Pancreas (tissue), 10 donors: Measurements from ENCODE around the gene BCAS4. TPM values are rescaled to one million over a fixed set of nuclear protein-coding genes. Genes with fewer than 3 reads are reported as not detected.

ENCODE experiments used
- ATAC-seq, 4 donors: fragments of 200-7000 bp; cut with Tn5 transposase; one replicate each; pipeline versions ENCODE4 v1.8.0 to v1.9.1; 2020; ENCODE audit warnings: mild to moderate bottlenecking in 4 of 4, moderate library complexity in 4 of 4
- DNase-seq, 6 donors: peaks; one replicate each; pipeline ENCODE4 v3.0.0-alpha.2; 2020
- FAIRE-seq: peaks from 2 replicates; lab custom pipeline; 2012; peaks lifted over from hg19 to GRCh38; lab: Jason Lieb, UNC
- H3K27ac ChIP-seq, 4 donors: fragments of 200-600 bp; sonication (generic); 1 replicate in 3 of 4; 2 replicates in 1 of 4; pipeline versions ENCODE4 v1.5.0 to v1.8.0; 2020
- H3K27me3 ChIP-seq, 4 donors: fragments of 200-600 bp; one replicate each; pipeline ENCODE4 v1.8.0; 2021
- H3K36me3 ChIP-seq, 3 donors: fragments of 200-600 bp; sonication (generic) in 1 of 3; one replicate each; pipeline versions ENCODE4 v1.5.0 to v1.8.0; 2020 to 2021
- H3K4me1 ChIP-seq, 3 donors: fragments of 200-600 bp; one replicate each; pipeline ENCODE4 v1.8.0; 2021
- H3K4me3 ChIP-seq, 4 donors: fragments of 200-600 bp; sonication (generic) in 2 of 4; one replicate each; pipeline versions ENCODE4 v1.5.0 to v1.8.0; 2020 to 2021
- H3K9me3 ChIP-seq, 4 donors: fragments of 200-600 bp; one replicate each; pipeline ENCODE4 v1.8.0; 2021
- CTCF ChIP-seq, 4 donors: fragments of 200-600 bp; sonication (generic) in 3 of 4; IDR thresholded peaks; one replicate each; pipeline versions ENCODE4 v1.5.0 to v1.8.0; 2021; ENCODE audit warnings: antibody characterized with exemption in 4 of 4
- WGBS, 2 donors: extraction: QIAGEN DNeasy Blood & Tissue Kit; methylation state at CpG; one replicate each; pipeline ENCODE4 v1.1.7; 2013; 5-methylcytosine and 5-hydroxymethylcytosine counted together
- intact Hi-C, 3 donors: fragments of 100-400 bp; cut with DNase I; formaldehyde crosslinking; loops; one replicate each; pipeline versions ENCODE4 v1.11.1 to v1.14.2; 2022
- polyA plus RNA-seq, 2 donors: library from polyadenylated mRNA; stranded (reverse); fragments of 200-250 nt; gene quantifications; one replicate each; pipeline ENCODE4 v1.2.3, GENCODE V29; 2013
- total RNA-seq, 6 donors: library from RNA; stranded (reverse); fragmentation: NEBNext Ultra II Directional in 4 of 6; extraction: Animal tissue kit (Norgen Biotek cat#: 25700) in 4 of 6; gene quantifications; one replicate each; pipeline versions ENCODE4 v1.2.1 to v1.2.4, GENCODE V29; 2021 to 2023
- donor health status: healthy with polysubstance abuse.
- donor health status: DM: no; HTN: no; CAD: no; lungs with moderate emphysema.
- donor health status: DM: no; HTN: no; CAD: no.
- donor health status: control.
- donor health status: control.
- donor health status: Bipolar disorder and iron deficiency.
- donor health status: DM: yes; HTN: yes; CAD: no.
- donor health status: DM: no; HTN: no; CAD: no.
- donor health status: DM: no; HTN: no; CAD: no.
- donor health status: DM: yes; HTN: yes; CAD: no.

BCAS4 gene
- total and polyA plus RNA-seq, 8 donors, result 0.85 to 4.8 (median 1.9) TPM

DNA sequence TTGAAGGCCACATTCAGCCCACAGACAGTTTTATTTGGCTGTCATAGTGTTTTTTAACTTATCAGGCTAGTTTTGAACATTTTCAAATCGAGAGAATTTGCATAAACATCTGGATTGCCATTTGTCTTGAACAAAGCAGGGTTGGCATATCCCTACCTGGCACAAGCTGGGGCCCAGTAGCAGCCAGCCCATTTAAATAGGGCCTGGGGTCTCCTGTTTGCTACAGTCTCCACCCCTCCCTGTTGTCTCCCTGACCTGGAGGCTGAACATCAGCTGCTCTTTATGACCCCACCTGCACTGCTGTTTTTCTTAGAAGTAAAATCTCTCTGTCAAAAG is 10.5 kb downstream of the BCAS4 start:
- intact Hi-C loops, result no loop called here

GRCh38 chr20:50806126-50806768 is 11.4 kb downstream of the BCAS4 start:
- Histone ChIP-seq H3K9me3 (no peaks in the 10 kb centered on the region), H3K4me1 (no peaks in the 10 kb centered on the region), H3K4me3 (no peak overlapping the region), H3K36me3 (no peaks in the 10 kb centered on the region), H3K27me3 (no peaks in the 10 kb centered on the region), H3K27ac (no peak overlapping the region)
- no peak for FAIRE-seq
- intact Hi-C loops, result no loop called here
- DNase-seq, result no peak
- TF ChIP-seq CTCF (IDR thresholded peaks at IDR 0.05), result no peak
- no peak for ATAC-seq
- 88% methylated on average over 5 of the region's 5 CpGs for WGBS, 2 donors

More for the DNA sequence above, 10.5 kb downstream of the BCAS4 start:
- DNase-seq, result no peak
- no peaks in the 10 kb centered on the region for H3K4me1 ChIP-seq
- no peak for FAIRE-seq
- WGBS, 2 donors, result 37 to 59% methylated on average over 1 of the region's 1 CpG
- H3K27me3 ChIP-seq, result no peaks in the 10 kb centered on the region
- no peak for TF ChIP-seq CTCF (IDR thresholded peaks at IDR 0.05)
- H3K4me3 ChIP-seq, result no peak overlapping the region
- H3K27ac ChIP-seq, result no peak overlapping the region
- H3K9me3 ChIP-seq, result no peaks in the 10 kb centered on the region
- no peaks in the 10 kb centered on the region for H3K36me3 ChIP-seq
- ATAC-seq, result no peak

DNA sequence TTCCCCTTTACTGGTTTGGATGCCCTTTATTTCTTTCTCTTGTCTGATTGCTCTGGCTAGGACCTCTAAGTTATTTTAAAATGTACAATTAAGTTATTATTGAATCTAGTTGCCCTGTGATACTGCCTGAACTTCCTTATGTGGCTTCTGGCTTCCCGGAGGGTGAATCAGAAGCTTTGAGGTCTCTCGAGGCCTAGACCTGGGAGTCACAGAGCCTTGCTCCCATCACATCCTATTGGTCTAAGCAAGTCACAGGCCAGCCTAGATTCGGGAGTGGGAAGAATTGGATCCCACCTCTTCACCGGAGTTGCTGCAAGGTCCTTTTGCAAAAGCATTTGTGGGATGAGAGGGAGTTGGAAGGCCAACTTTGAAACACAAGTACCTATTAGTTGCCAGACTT is 15.2 kb downstream of the BCAS4 start:
- Histone ChIP-seq H3K9me3 (no peaks in the 10 kb centered on the region), H3K27ac (no peak overlapping the region), H3K36me3 (no peaks in the 10 kb centered on the region), H3K4me3 (no peak overlapping the region), H3K27me3 (no peaks in the 10 kb centered on the region), H3K4me1 (no peaks in the 10 kb centered on the region)
- ATAC-seq (no peak), FAIRE-seq (no peak), DNase-seq (no peak)
- intact Hi-C loops, result no loop called here
- 81 to 84% methylated on average over 4 of the region's 4 CpGs for WGBS, 2 donors
- no peak for TF ChIP-seq CTCF (IDR thresholded peaks at IDR 0.05)

- intact Hi-C loops, result no loop called here
- no peaks in the 10 kb centered on the region for H3K9me3 ChIP-seq
- H3K36me3 ChIP-seq, result no peaks in the 10 kb centered on the region
- no peak for DNase-seq
- FAIRE-seq, result no peak
- H3K27ac ChIP-seq, result no peak overlapping the region
- no peaks in the 10 kb centered on the region for H3K27me3 ChIP-seq
- TF ChIP-seq CTCF (IDR thresholded peaks at IDR 0.05), result no peak
- no peaks in the 10 kb centered on the region for H3K4me1 ChIP-seq
- no peak for ATAC-seq
- WGBS, 2 donors, result 86 to 89% methylated on average over 4 of the region's 4 CpGs
- no peak overlapping the region for H3K4me3 ChIP-seq
These were observed 16.0 kb downstream of the BCAS4 start for GRCh38 chr20:50810842-50811241.

DNA sequence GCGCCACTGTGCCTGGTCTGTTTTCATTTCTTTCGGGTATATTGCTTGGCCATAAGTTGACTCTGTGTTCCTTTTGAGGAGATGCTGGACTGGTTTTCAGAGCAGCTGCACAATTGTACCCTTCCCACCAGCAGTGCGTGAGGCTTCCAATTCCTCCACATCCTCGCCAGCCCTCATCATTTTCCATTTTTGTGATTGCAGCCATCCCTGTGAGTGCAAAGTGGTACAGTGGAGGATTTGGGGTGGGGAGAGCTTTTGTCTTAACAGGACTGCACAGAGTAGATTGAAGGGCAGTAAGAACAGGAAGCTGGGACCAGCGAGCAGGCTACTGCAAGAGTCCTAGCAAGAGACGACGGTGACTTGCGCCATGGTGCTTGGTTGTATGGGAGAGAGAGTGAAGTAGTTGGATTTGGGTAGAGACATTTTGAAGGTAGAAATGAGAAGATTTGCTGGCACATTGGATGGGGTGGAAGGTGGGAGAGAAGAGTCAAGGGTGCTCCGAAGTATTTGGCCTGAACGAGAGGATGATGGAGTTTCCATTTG is 18.3 kb downstream of the BCAS4 start:
- no peak for FAIRE-seq
- intact Hi-C loops, result no loop called here
- no peak overlapping the region for H3K27ac ChIP-seq
- no peaks in the 10 kb centered on the region for H3K4me1 ChIP-seq
- DNase-seq, result no peak
- no peaks in the 10 kb centered on the region for H3K36me3 ChIP-seq
- no peak for ATAC-seq
- no peak for TF ChIP-seq CTCF (IDR thresholded peaks at IDR 0.05)
- H3K27me3 ChIP-seq, result no peaks in the 10 kb centered on the region
- H3K4me3 ChIP-seq, result no peak overlapping the region
- no peaks in the 10 kb centered on the region for H3K9me3 ChIP-seq
- WGBS, 2 donors, result 83 to 94% methylated on average over 10 of the region's 10 CpGs
